T-cell (primary cell): ENCODE results near the gene MRPL28. TPM values are rescaled to one million over a fixed set of nuclear protein-coding genes. Genes with fewer than 3 reads are reported as not detected.

Experiments
- ATAC-seq, 4 experiments: fragments of 200-7000 bp in 3 of 4; fragments of 150-1000 bp in 1 of 4; cut with Tn5 transposase; replicated peaks in 1 of 4; 1 replicate in 3 of 4; 2 replicates in 1 of 4; pipeline ENCODE4 v1.10.0; 2021; ENCODE audit warnings: moderate library complexity in 3 of 4, mild to moderate bottlenecking in 2 of 4, moderate number of reproducible peaks in 1 of 4
- CTCF ChIA-PET, 2 donors: fragments of 300-600 bp; sonication (Branson Sonifier 250); formaldehyde crosslinking; loops; one replicate each; lab custom pipeline; 2022; ENCODE audit warnings: antibody characterized with exemption in 2 of 2; lab: Charles Lee
- POLR2A ChIA-PET, 2 donors: fragments of 300-600 bp; sonication (Branson Sonifier 250); formaldehyde crosslinking; loops; one replicate each; lab custom pipeline; 2022; ENCODE audit warnings: antibody characterized with exemption in 2 of 2; lab: Charles Lee
- DNase-seq, 35 experiments: peaks; one replicate each; pipeline versions ENCODE4 v3.0.0 to v3.0.0-alpha.2; 2013 to 2023
- H3K27ac ChIP-seq: one replicate; pipeline ENCODE4 v1.5.1; 2013; ENCODE audit warnings: low read length
- H3K27me3 ChIP-seq, 2 experiments: replicated peaks in 1 of 2; 1 replicate in 1 of 2; 2 replicates in 1 of 2; pipeline versions ENCODE4 v1.6.1 to v1.7.0; 2013; ENCODE audit warnings: low read length in 1 of 2, mixed read lengths in 1 of 2; ENCODE audit not compliant: control insufficient read depth in 2 of 2, insufficient read depth in 2 of 2; ENCODE audit errors: extremely low read depth in 1 of 2
- H3K36me3 ChIP-seq, 2 donors: 1 replicate in 1 of 2; 2 replicates in 1 of 2; pipeline versions ENCODE4 v1.6.1 to v1.7.0; 2013; ENCODE audit warnings: low read length in 1 of 2; ENCODE audit not compliant: control insufficient read depth in 2 of 2, insufficient read depth in 1 of 2; ENCODE audit errors: extremely low read depth in 1 of 2
- H3K4me1 ChIP-seq, 2 experiments: 1 replicate in 1 of 2; 2 replicates in 1 of 2; pipeline versions ENCODE4 v1.6.1 to v1.7.0; 2013; ENCODE audit warnings: low read length in 2 of 2, mixed read lengths in 1 of 2; ENCODE audit not compliant: insufficient read depth in 2 of 2, control insufficient read depth in 1 of 2; ENCODE audit errors: extremely low read depth in 1 of 2
- H3K4me3 ChIP-seq, 2 donors: 1 replicate in 1 of 2; 2 replicates in 1 of 2; pipeline versions ENCODE4 v1.5.1 to v1.7.0; 2013; ENCODE audit warnings: mild to moderate bottlenecking in 2 of 2, low read length in 1 of 2, moderate library complexity in 1 of 2; ENCODE audit not compliant: control insufficient read depth in 1 of 2; ENCODE audit errors: extremely low read depth in 1 of 2
- H3K9me3 ChIP-seq: 2 replicates; pipeline ENCODE4 v1.7.0; 2013
- H3K27ac Mint-ChIP-seq, 2 donors: one replicate each; pipeline ENCODE4 v1.8.0; 2020 to 2021; ENCODE audit warnings: mild to moderate bottlenecking in 2 of 2, mixed read lengths in 2 of 2
- H3K27me3 Mint-ChIP-seq, 2 donors: one replicate each; pipeline ENCODE4 v1.8.0; 2021 to 2022; ENCODE audit warnings: mixed read lengths in 2 of 2
- H3K36me3 Mint-ChIP-seq: one replicate; pipeline ENCODE4 v1.8.0; 2021; ENCODE audit warnings: mixed read lengths
- H3K4me1 Mint-ChIP-seq, 3 donors: one replicate each; pipeline ENCODE4 v1.8.0; 2020 to 2022; ENCODE audit warnings: mixed read lengths in 3 of 3, mild to moderate bottlenecking in 1 of 3
- H3K4me3 Mint-ChIP-seq, 3 donors: one replicate each; pipeline ENCODE4 v1.8.0; 2020 to 2022; ENCODE audit warnings: mild to moderate bottlenecking in 3 of 3, mixed read lengths in 3 of 3, moderate library complexity in 3 of 3
- H3K9me3 Mint-ChIP-seq, 3 donors: one replicate each; pipeline ENCODE4 v1.8.0; 2020 to 2022; ENCODE audit warnings: mixed read lengths in 3 of 3
- WGBS: methylation state at CpG from one replicate; pipeline ENCODE4 v1.1.5; 2013; ENCODE audit warnings: missing lambda C conversion rate; ENCODE audit not compliant: insufficient coverage; 5-methylcytosine and 5-hydroxymethylcytosine counted together
- total RNA-seq, 35 experiments: library from RNA in 6 of 35; stranded (reverse) in 6 of 35; fragments of 120-200 nt in 1 of 35; gene quantifications; one replicate each; pipeline versions ENCODE4 v1.2.1 to v1.2.4 and lab custom pipeline; 2013 to 2026

Gene MRPL28
- total RNA-seq, 5 donors from 2014 or later (not counting 1 experiment from before 2014, with no cell fraction given), result 29.3 to 43.8 (median 34.5) TPM

- no peaks in the 10 kb centered on the region for H3K9me3 Mint-ChIP-seq
- Histone ChIP-seq H3K36me3 (peaks cover 0 to 23% of the 10 kb centered on the region in 2 donors), H3K27me3 (no peaks in the 10 kb centered on the region), H3K4me3 (no peak overlapping the region), H3K9me3 (no peaks in the 10 kb centered on the region), H3K27ac (no peak overlapping the region), H3K4me1 (peaks cover 21 to 67% of the 10 kb centered on the region in 2 experiments)
- CTCF ChIA-PET, result interaction anchor here in 1 of 2 donors (1.3 kb wide), 1 partner anchor 213 kb away, joined by 3 read pairs; no protein-coding TSS in a partner anchor
- H3K36me3 Mint-ChIP-seq, result peaks cover 13% of the 10 kb centered on the region
- DNase-seq, result no peak
- peaks cover 66 to 76% (median 71%) of the 10 kb centered on the region in 3 donors for H3K4me1 Mint-ChIP-seq
- no peaks in the 10 kb centered on the region for H3K27me3 Mint-ChIP-seq
- WGBS, result 100% methylated on average over 1 of the region's 5 CpGs
- peak overlapping the region in 1 of 3 donors; percentile 24 for H3K4me3 Mint-ChIP-seq
- POLR2A ChIA-PET, result no interaction called here
- no peak for ATAC-seq
- peak overlapping the region; percentile 48 to 74 for H3K27ac Mint-ChIP-seq
Measured at GRCh38 chr16:320206-320605, 50.1 kb downstream of the MRPL28 start.

- Mint-ChIP-seq H3K27me3 (no peaks in the 10 kb centered on the region), H3K4me1 (peaks cover 55 to 67% (median 65%) of the 10 kb centered on the region in 3 donors), H3K36me3 (peaks cover 24% of the 10 kb centered on the region), H3K4me3 (no peak overlapping the region), H3K9me3 (no peaks in the 10 kb centered on the region), H3K27ac (peak overlapping the region in 1 of 2 donors; percentile 34)
- 95% methylated on average over 20 of the region's 22 CpGs for WGBS
- ChIA-PET CTCF (interaction anchor here in 1 of 2 donors (1.3 kb wide), 1 partner anchor 212 kb away, joined by 3 read pairs; no protein-coding TSS in a partner anchor), POLR2A (no interaction called here)
- ATAC-seq, result no peak
- no peaks in the 10 kb centered on the region for H3K27me3 ChIP-seq
- peaks cover 5 to 33% of the 10 kb centered on the region in 2 donors for H3K36me3 ChIP-seq
- no peak overlapping the region for H3K4me3 ChIP-seq
- H3K4me1 ChIP-seq, result peaks cover 9 to 55% of the 10 kb centered on the region in 2 experiments
- DNase-seq, result no peak
- H3K9me3 ChIP-seq, result no peaks in the 10 kb centered on the region
- H3K27ac ChIP-seq, result no peak overlapping the region
Measured at GRCh38 chr16:318628-319027, 51.7 kb downstream of the MRPL28 start.

- no peaks in the 10 kb centered on the region for H3K27me3 Mint-ChIP-seq
- Histone ChIP-seq H3K4me1 (peaks cover 9 to 50% of the 10 kb centered on the region in 2 experiments), H3K27ac (no peak overlapping the region), H3K36me3 (peaks cover 5 to 44% of the 10 kb centered on the region in 2 donors), H3K9me3 (no peaks in the 10 kb centered on the region), H3K4me3 (no peak overlapping the region), H3K27me3 (no peaks in the 10 kb centered on the region)
- no peak for DNase-seq
- peak overlapping the region; percentile 3 to 34 for H3K27ac Mint-ChIP-seq
- POLR2A ChIA-PET, result no interaction called here
- H3K9me3 Mint-ChIP-seq, result no peaks in the 10 kb centered on the region
- peaks cover 29% of the 10 kb centered on the region for H3K36me3 Mint-ChIP-seq
- 100% methylated on average over 4 of the region's 5 CpGs for WGBS
- H3K4me3 Mint-ChIP-seq, result no peak overlapping the region
- ATAC-seq, result peak in 1 of 4 experiments; percentile 33
- CTCF ChIA-PET, result interaction anchor here in 1 of 2 donors (0.5 kb wide), 1 partner anchor 78 kb away, joined by 3 read pairs; no protein-coding TSS in a partner anchor
- H3K4me1 Mint-ChIP-seq, result peaks cover 49 to 61% (median 54%) of the 10 kb centered on the region in 3 donors
Measured at GRCh38 chr16:317583-317982, 52.8 kb downstream of the MRPL28 start.

Other genes with a start within 250 kb of the MRPL28 start
- 10 to 100 TPM; 29.3 to 44.1 (median 39.2) TPM for gene NPRL3, start 231.9 kb downstream of the MRPL28 start, total RNA-seq
- gene HBZ, start 217.9 kb downstream of the MRPL28 start, total RNA-seq, result under 1 TPM in 3 of 5 donors, not detected in 2; 0.51 to 0.76 (median 0.59) TPM
- gene HBM, start 204.6 kb downstream of the MRPL28 start, total RNA-seq, result not detected
- gene HBA2, start 197.7 kb downstream of the MRPL28 start, total RNA-seq, result 10 to 100 TPM in 1 of 5 donors, not detected in 4; 13.2 TPM
- 1 to 10 TPM in 3 of 5 donors, not detected in 2; 5.5 to 6.4 (median 6.0) TPM for gene HBA1, start 193.9 kb downstream of the MRPL28 start, total RNA-seq
- gene HBQ1, start 190.1 kb downstream of the MRPL28 start, total RNA-seq, result not detected
- gene LUC7L, start 141.1 kb downstream of the MRPL28 start, total RNA-seq, result 100 to 1,000 TPM; 134 to 170 (median 158) TPM
- gene FAM234A, start 135.7 kb downstream of the MRPL28 start, total RNA-seq, result 10 to 100 TPM; 31.6 to 38.2 (median 36.1) TPM
- under 1 TPM in 1 of 5 donors, not detected in 4; 0.54 TPM for gene RGS11, start 94.6 kb downstream of the MRPL28 start, total RNA-seq
- gene ARHGDIG, start 89.9 kb downstream of the MRPL28 start, total RNA-seq, result 1 to 10 TPM in 1 of 5 donors, under 1 TPM in 2, not detected in 2; 0.40 to 1.6 (median 0.59) TPM
- under 1 TPM in 3 of 5 donors, not detected in 2; 0.38 to 0.54 (median 0.53) TPM for gene PDIA2, start 87.4 kb downstream of the MRPL28 start, total RNA-seq
- 10 to 100 TPM; 38.5 to 58.9 (median 50.4) TPM for gene AXIN1, start 17.8 kb downstream of the MRPL28 start, total RNA-seq
- gene PGAP6, start 11.4 kb upstream of the MRPL28 start, total RNA-seq, result 100 to 1,000 TPM in 4 of 5 donors, 10 to 100 TPM in 1; 34.9 to 143 (median 122) TPM
- 10 to 100 TPM; 32.5 to 48.4 (median 41.3) TPM for gene NME4, start 26.7 kb upstream of the MRPL28 start, total RNA-seq
- gene DECR2, start 31.3 kb upstream of the MRPL28 start, total RNA-seq, result 10 to 100 TPM; 10.5 to 17.6 (median 11.3) TPM
- 10 to 100 TPM; 36.9 to 49.0 (median 44.1) TPM for gene RAB11FIP3, start 55.1 kb upstream of the MRPL28 start, total RNA-seq
- gene CAPN15, start 157.2 kb upstream of the MRPL28 start, total RNA-seq, result 10 to 100 TPM; 61.7 to 89.0 (median 82.7) TPM
- gene PRR35, start 189.9 kb upstream of the MRPL28 start, total RNA-seq, result not detected
- 1 to 10 TPM; 1.3 to 5.0 (median 3.6) TPM for gene NHLRC4, start 196.5 kb upstream of the MRPL28 start, total RNA-seq
- 10 to 100 TPM; 38.2 to 86.9 (median 63.1) TPM for gene PIGQ, start 199.4 kb upstream of the MRPL28 start, total RNA-seq
- gene RAB40C, start 219.5 kb upstream of the MRPL28 start, total RNA-seq, result 10 to 100 TPM; 14.1 to 28.0 (median 24.4) TPM